Hepatocyte (in vitro differentiated cells): ENCODE results near the gene PEX5. TPM values are rescaled to one million over a fixed set of nuclear protein-coding genes. Genes with fewer than 3 reads are reported as not detected.

ENCODE experiments used
- DNase-seq: peaks from one replicate; pipeline ENCODE4 v3.0.0-alpha.2; 2016; ENCODE audit warnings: low spot score
- H2AFZ ChIP-seq: fragments of 200-600 bp; sonication (generic); 2 replicates; pipeline ENCODE4 v1.6.0; 2016; ENCODE audit warnings: antibody characterized with exemption, mild to moderate bottlenecking
- H3K27ac ChIP-seq: fragments of 200-600 bp; sonication (generic); 2 replicates; pipeline ENCODE4 v1.5.1; 2016; ENCODE audit warnings: mild to moderate bottlenecking
- H3K27me3 ChIP-seq: fragments of 200-600 bp; sonication (generic); 2 replicates; pipeline ENCODE4 v1.6.1; 2016
- H3K36me3 ChIP-seq: fragments of 200-600 bp; sonication (generic); replicated peaks from 2 replicates; pipeline ENCODE4 v1.5.1; 2016; ENCODE audit warnings: low read depth; ENCODE audit not compliant: insufficient read depth
- H3K4me1 ChIP-seq: fragments of 200-600 bp; sonication (generic); 2 replicates; pipeline ENCODE4 v1.5.1; 2016; ENCODE audit warnings: mild to moderate bottlenecking, moderate library complexity; ENCODE audit not compliant: insufficient read depth
- H3K4me2 ChIP-seq: fragments of 200-600 bp; sonication (generic); 2 replicates; pipeline ENCODE4 v1.6.0; 2016
- H3K4me3 ChIP-seq: fragments of 200-600 bp; sonication (generic); 2 replicates; pipeline ENCODE4 v1.5.1; 2016; ENCODE audit warnings: mild to moderate bottlenecking
- H3K79me2 ChIP-seq: fragments of 200-600 bp; sonication (generic); 2 replicates; pipeline ENCODE4 v1.6.0; 2017; ENCODE audit warnings: mild to moderate bottlenecking
- H3K9me2 ChIP-seq: fragments of 200-600 bp; sonication (generic); replicated peaks from 2 replicates; pipeline ENCODE4 v1.6.0; 2017; ENCODE audit warnings: mild to moderate bottlenecking; ENCODE audit not compliant: insufficient read depth
- H3K9me3 ChIP-seq: fragments of 200-600 bp; sonication (generic); 2 replicates; pipeline ENCODE4 v1.5.1; 2016; ENCODE audit warnings: low read depth, mild to moderate bottlenecking
- H4K20me1 ChIP-seq: fragments of 200-600 bp; sonication (generic); 2 replicates; pipeline ENCODE4 v1.6.0; 2016; ENCODE audit warnings: mild to moderate bottlenecking; ENCODE audit not compliant: insufficient read depth, poor library complexity, severe bottlenecking
- EZH2 ChIP-seq: fragments of 200-600 bp; sonication (generic); IDR thresholded peaks from 2 replicates; pipeline ENCODE4 v1.6.1; 2016; ENCODE audit warnings: antibody characterized with exemption, mild to moderate bottlenecking, borderline replicate concordance
- EZH2phosphoT487 ChIP-seq: fragments of 200-600 bp; sonication (generic); IDR thresholded peaks from one replicate; pipeline ENCODE4 v1.6.1; 2018; ENCODE audit warnings: antibody characterized with exemption, mild to moderate bottlenecking, low read depth, moderate library complexity; ENCODE audit not compliant: unreplicated experiment, severe bottlenecking
- WGBS: methylation state at CpG from one replicate; pipeline ENCODE4 v1.1.6; 2016; ENCODE audit warnings: low lambda C conversion rate; ENCODE audit errors: missing lambda C conversion rate; 5-methylcytosine and 5-hydroxymethylcytosine counted together
- polyA plus RNA-seq: library from polyadenylated mRNA; unstranded; fragments of >200 nt; fragmentation: Nextera tagmentation; extraction: Ambion mirVana; gene quantifications from 2 replicates; pipeline ENCODE4 v1.2.1, GENCODE V29; 2016
- total RNA-seq: library from RNA; depleted of rRNA; stranded (reverse); fragments of >200 nt; gene quantifications from 2 replicates; pipeline ENCODE4 v1.2.3, GENCODE V29; 2014
- TF ChIP-seq, protein P1 (sequence below): fragments of 200-600 bp; sonication (generic); IDR thresholded peaks from 2 replicates; pipeline ENCODE4 v1.5.1; 2016; ENCODE audit warnings: antibody characterized with exemption, mild to moderate bottlenecking; ENCODE audit not compliant: poor library complexity

Gene PEX5
- total and polyA plus RNA-seq, 2 experiments from 2014 or later = 17.3 to 32.6 TPM

DNA sequence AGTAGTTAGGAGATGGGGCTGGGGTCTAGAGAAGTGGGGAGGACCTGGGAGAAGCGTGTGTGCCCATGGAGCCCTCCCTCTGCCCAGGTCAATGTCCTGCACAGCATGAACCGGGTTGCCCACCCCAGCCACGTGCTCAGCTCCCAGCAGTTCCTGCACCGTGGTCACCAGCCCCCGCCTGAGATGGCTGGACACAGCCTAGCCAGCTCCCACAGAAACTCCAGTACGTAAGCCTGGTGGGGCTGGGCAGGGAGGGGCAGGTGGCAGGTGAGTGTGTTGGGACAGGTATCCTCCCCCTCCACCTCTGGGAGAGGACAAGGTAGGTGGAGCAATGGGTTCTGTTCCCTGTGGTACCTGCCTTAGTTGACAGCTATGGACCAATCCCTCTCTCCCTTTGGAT, 38.6 kb upstream of the PEX5 start:
- 95% methylated on average over 5 of the region's 6 CpGs for WGBS
- no peak for TF ChIP-seq EZH2phosphoT487
- TF ChIP-seq EZH2 = no peak
- TF ChIP-seq, protein P1, sequence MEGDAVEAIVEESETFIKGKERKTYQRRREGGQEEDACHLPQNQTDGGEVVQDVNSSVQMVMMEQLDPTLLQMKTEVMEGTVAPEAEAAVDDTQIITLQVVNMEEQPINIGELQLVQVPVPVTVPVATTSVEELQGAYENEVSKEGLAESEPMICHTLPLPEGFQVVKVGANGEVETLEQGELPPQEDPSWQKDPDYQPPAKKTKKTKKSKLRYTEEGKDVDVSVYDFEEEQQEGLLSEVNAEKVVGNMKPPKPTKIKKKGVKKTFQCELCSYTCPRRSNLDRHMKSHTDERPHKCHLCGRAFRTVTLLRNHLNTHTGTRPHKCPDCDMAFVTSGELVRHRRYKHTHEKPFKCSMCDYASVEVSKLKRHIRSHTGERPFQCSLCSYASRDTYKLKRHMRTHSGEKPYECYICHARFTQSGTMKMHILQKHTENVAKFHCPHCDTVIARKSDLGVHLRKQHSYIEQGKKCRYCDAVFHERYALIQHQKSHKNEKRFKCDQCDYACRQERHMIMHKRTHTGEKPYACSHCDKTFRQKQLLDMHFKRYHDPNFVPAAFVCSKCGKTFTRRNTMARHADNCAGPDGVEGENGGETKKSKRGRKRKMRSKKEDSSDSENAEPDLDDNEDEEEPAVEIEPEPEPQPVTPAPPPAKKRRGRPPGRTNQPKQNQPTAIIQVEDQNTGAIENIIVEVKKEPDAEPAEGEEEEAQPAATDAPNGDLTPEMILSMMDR = no peak
- H3K9me3 ChIP-seq = no peaks in the 10 kb centered on the region
- no peak overlapping the region for H3K4me3 ChIP-seq
- no peak overlapping the region for H3K27ac ChIP-seq
- H3K9me2 ChIP-seq = no peaks in the 10 kb centered on the region
- H3K36me3 ChIP-seq = no peaks in the 10 kb centered on the region
- no peaks in the 10 kb centered on the region for H3K4me1 ChIP-seq
- no peak overlapping the region for H3K4me2 ChIP-seq
- no peak overlapping the region for H2AFZ ChIP-seq
- H3K27me3 ChIP-seq = no peaks in the 10 kb centered on the region
- no peaks in the 10 kb centered on the region for H4K20me1 ChIP-seq
- H3K79me2 ChIP-seq = no peaks in the 10 kb centered on the region
- no peak for DNase-seq

DNA sequence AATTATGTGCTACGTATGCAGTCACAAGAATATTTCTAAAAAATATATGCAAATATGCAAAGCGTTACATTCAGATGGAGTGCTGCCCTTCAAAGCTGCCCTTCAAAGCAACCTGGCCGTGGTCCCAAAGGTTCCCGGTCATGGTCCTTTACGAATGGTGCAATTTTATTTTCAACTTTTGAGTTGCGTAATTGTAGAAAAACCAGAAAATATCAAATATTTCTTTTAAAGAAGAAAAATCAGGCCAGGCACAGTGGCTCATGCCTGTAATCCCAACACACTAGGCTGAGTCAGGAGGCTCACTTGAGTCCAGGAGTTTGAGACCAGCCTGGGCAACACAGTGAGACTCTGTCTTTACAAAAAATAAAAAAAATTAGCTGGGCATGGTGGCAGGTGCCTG, 38.0 kb upstream of the PEX5 start:
- H3K9me3 ChIP-seq = no peaks in the 10 kb centered on the region
- no peak overlapping the region for H2AFZ ChIP-seq
- no peak overlapping the region for H3K4me3 ChIP-seq
- TF ChIP-seq EZH2 = no peak
- TF ChIP-seq, protein P1 = no peak
- no peak for TF ChIP-seq EZH2phosphoT487
- H3K4me2 ChIP-seq = no peak overlapping the region
- H3K4me1 ChIP-seq = no peaks in the 10 kb centered on the region
- no peaks in the 10 kb centered on the region for H3K79me2 ChIP-seq
- no peaks in the 10 kb centered on the region for H3K36me3 ChIP-seq
- no peaks in the 10 kb centered on the region for H4K20me1 ChIP-seq
- H3K9me2 ChIP-seq = no peaks in the 10 kb centered on the region
- DNase-seq = no peak
- H3K27me3 ChIP-seq = no peaks in the 10 kb centered on the region
- no peak overlapping the region for H3K27ac ChIP-seq
- WGBS = 98% methylated on average over 6 of the region's 6 CpGs

DNA sequence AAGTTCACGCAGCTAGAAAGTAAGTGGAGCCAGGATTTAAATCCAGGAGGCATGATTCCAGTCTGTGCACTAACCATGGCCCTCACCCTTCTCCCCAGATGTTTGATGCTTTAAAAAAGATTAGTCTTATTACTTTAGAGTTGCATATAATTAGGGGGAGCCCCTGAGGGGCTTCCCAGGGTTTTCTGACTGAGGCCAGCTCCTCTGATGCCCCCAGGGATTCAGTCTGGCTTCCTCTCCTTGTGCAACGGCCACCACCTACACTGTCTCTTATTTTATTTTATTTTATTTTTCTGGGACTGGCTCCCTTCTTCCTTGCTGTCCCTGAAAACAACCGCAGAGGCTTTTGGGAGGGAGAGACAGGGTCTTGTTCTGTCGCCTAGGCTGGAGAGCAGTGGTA, 36.7 kb upstream of the PEX5 start:
- DNase-seq = no peak
- Histone ChIP-seq H3K4me3 (no peak overlapping the region), H3K4me1 (no peaks in the 10 kb centered on the region), H4K20me1 (no peaks in the 10 kb centered on the region), H3K4me2 (no peak overlapping the region), H3K27me3 (no peaks in the 10 kb centered on the region), H3K36me3 (no peaks in the 10 kb centered on the region), H3K9me2 (no peaks in the 10 kb centered on the region), H3K27ac (no peak overlapping the region), H3K9me3 (no peaks in the 10 kb centered on the region), H3K79me2 (no peaks in the 10 kb centered on the region), H2AFZ (no peak overlapping the region)
- TF ChIP-seq EZH2 (no peak), EZH2phosphoT487 (no peak)
- TF ChIP-seq, protein P1 = no peak
- 96% methylated on average over 4 of the region's 4 CpGs for WGBS

DNA sequence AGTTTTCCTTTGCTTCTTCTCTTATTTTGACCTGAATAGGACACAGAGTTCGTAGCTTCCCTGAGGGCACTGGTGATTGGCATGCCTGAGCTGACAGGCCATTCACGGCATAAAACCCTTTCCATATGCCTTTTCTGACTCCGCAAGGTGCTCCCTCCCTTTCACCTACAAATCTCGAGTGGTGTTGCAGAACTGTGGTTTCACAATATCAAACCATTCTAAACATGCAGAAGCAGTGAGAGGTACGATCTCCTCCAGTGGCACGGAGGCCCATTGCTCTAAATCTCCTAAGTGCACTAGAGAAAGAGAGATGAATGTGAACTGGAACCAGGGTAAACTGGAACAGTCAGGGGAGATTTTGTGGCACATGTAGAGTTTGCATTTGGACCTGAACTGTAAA, 35.4 kb upstream of the PEX5 start:
- Histone ChIP-seq H3K4me1 (no peaks in the 10 kb centered on the region), H3K27me3 (no peaks in the 10 kb centered on the region), H3K9me3 (no peaks in the 10 kb centered on the region), H2AFZ (no peak overlapping the region), H3K4me2 (no peak overlapping the region), H3K4me3 (no peak overlapping the region), H4K20me1 (no peaks in the 10 kb centered on the region), H3K36me3 (no peaks in the 10 kb centered on the region), H3K27ac (no peak overlapping the region), H3K9me2 (no peaks in the 10 kb centered on the region), H3K79me2 (no peaks in the 10 kb centered on the region)
- no peak for DNase-seq
- WGBS = 80% methylated on average over 6 of the region's 6 CpGs
- TF ChIP-seq EZH2 = no peak
- TF ChIP-seq, protein P1 = no peak
- no peak for TF ChIP-seq EZH2phosphoT487
